GM23338 (cell line): ENCODE results near the gene KRT31. TPM values are rescaled to one million over a fixed set of nuclear protein-coding genes. Genes with fewer than 3 reads are reported as not detected.

Experiments
- ATAC-seq: fragments of 200-7000 bp; cut with Tn5 transposase; 3 replicates; pipeline ENCODE4 v1.9.1; 2020
- DNase-seq: peaks from one replicate; pipeline ENCODE4 v3.0.0-alpha.2; 2015; ENCODE audit warnings: low spot score
- H2AFZ ChIP-seq: fragments of 200-600 bp; sonication (generic); 2 replicates; pipeline ENCODE4 v1.8.0; 2016; ENCODE audit warnings: antibody characterized with exemption, mild to moderate bottlenecking, moderate library complexity
- H3F3A ChIP-seq: fragments of 200-600 bp; sonication (generic); replicated peaks from 2 replicates; pipeline ENCODE4 v1.8.0; 2017; ENCODE audit warnings: antibody characterized with exemption, mixed run types, low read depth
- H3K27ac ChIP-seq: fragments of 200-600 bp; sonication (generic); 2 replicates; pipeline ENCODE4 v1.6.1; 2016; ENCODE audit warnings: low read depth
- H3K27me3 ChIP-seq: fragments of 200-600 bp; sonication (generic); 2 replicates; pipeline ENCODE4 v1.8.0; 2016; ENCODE audit warnings: mild to moderate bottlenecking, mixed run types, moderate library complexity; ENCODE audit not compliant: insufficient read depth
- H3K36me3 ChIP-seq: fragments of 200-600 bp; sonication (generic); 2 replicates; pipeline ENCODE4 v1.8.0; 2016; ENCODE audit warnings: mild to moderate bottlenecking; ENCODE audit not compliant: insufficient read depth
- H3K4me1 ChIP-seq: fragments of 200-600 bp; sonication (generic); 2 replicates; pipeline ENCODE4 v1.8.0; 2016; ENCODE audit warnings: mild to moderate bottlenecking, moderate library complexity; ENCODE audit not compliant: insufficient read depth
- H3K4me2 ChIP-seq: fragments of 200-600 bp; sonication (generic); 2 replicates; pipeline ENCODE4 v1.7.1; 2017; ENCODE audit warnings: mixed run types
- H3K4me3 ChIP-seq: fragments of 200-600 bp; sonication (generic); 2 replicates; pipeline ENCODE4 v1.6.1; 2016; ENCODE audit warnings: mixed run types
- H3K79me2 ChIP-seq: fragments of 200-600 bp; sonication (generic); replicated peaks from 2 replicates; pipeline ENCODE4 v1.8.0; 2017; ENCODE audit warnings: mild to moderate bottlenecking; ENCODE audit not compliant: insufficient read depth
- H3K9me2 ChIP-seq: fragments of 200-600 bp; sonication (generic); 2 replicates; pipeline ENCODE4 v1.8.0; 2017; ENCODE audit not compliant: insufficient read depth
- H4K20me1 ChIP-seq: fragments of 200-600 bp; sonication (generic); replicated peaks from 2 replicates; pipeline ENCODE4 v1.8.0; 2017; ENCODE audit warnings: mild to moderate bottlenecking; ENCODE audit not compliant: insufficient read depth
- H3K27ac Mint-ChIP-seq: 2 replicates; pipeline ENCODE4 v1.8.0; 2020; ENCODE audit warnings: inconsistent platforms, mild to moderate bottlenecking, moderate library complexity, mixed read lengths
- H3K27me3 Mint-ChIP-seq: 3 replicates; pipeline ENCODE4 v1.8.0; 2022; ENCODE audit warnings: low read depth, mild to moderate bottlenecking, moderate library complexity, mixed read lengths, inconsistent platforms; ENCODE audit not compliant: insufficient read depth, poor library complexity
- H3K36me3 Mint-ChIP-seq: 3 replicates; pipeline ENCODE4 v1.8.0; 2021; ENCODE audit warnings: low read depth, mild to moderate bottlenecking, inconsistent platforms, moderate library complexity, mixed read lengths
- H3K4me1 Mint-ChIP-seq: 3 replicates; pipeline ENCODE4 v1.8.0; 2020; ENCODE audit warnings: mild to moderate bottlenecking, inconsistent platforms, mixed read lengths
- H3K4me3 Mint-ChIP-seq: 3 replicates; pipeline ENCODE4 v1.8.0; 2021; ENCODE audit warnings: moderate library complexity, mild to moderate bottlenecking, inconsistent platforms, mixed read lengths
- H3K9me3 Mint-ChIP-seq: 3 replicates; pipeline ENCODE4 v1.8.0; 2020; ENCODE audit warnings: moderate library complexity, mild to moderate bottlenecking, inconsistent platforms, mixed read lengths
- CREB1 ChIP-seq: fragments of 250-450 bp; sonication (Bioruptor Pico); IDR thresholded peaks from 2 replicates; pipeline ENCODE4 v1.5.0; 2020; ENCODE audit warnings: low read depth, mild to moderate bottlenecking, moderate library complexity
- EZH2 ChIP-seq: fragments of 200-600 bp; sonication (generic); IDR thresholded peaks from one replicate; pipeline ENCODE4 v1.8.0; 2017; ENCODE audit warnings: antibody characterized with exemption, mild to moderate bottlenecking, low read depth; ENCODE audit not compliant: unreplicated experiment
- EZH2phosphoT487 ChIP-seq: fragments of 200-600 bp; sonication (generic); IDR thresholded peaks from one replicate; pipeline ENCODE4 v1.8.1; 2018; ENCODE audit warnings: antibody characterized with exemption; ENCODE audit not compliant: unreplicated experiment
- JUNB ChIP-seq: IDR thresholded peaks from one replicate; pipeline ENCODE4 v1.6.1; 2016; ENCODE audit warnings: antibody characterized with exemption; ENCODE audit not compliant: unreplicated experiment
- NANOG ChIP-seq: IDR thresholded peaks from 2 replicates; pipeline ENCODE4 v1.6.1; 2016; ENCODE audit warnings: antibody characterized with exemption, borderline replicate concordance
- POLR2AphosphoS5 ChIP-seq: IDR thresholded peaks from 2 replicates; pipeline ENCODE4 v1.6.1; 2016; ENCODE audit warnings: antibody characterized with exemption, low read depth
- STAT1 ChIP-seq: IDR thresholded peaks from one replicate; pipeline ENCODE4 v1.6.1; 2016; ENCODE audit warnings: antibody characterized with exemption; ENCODE audit not compliant: unreplicated experiment
- ZNF114 ChIP-seq: fragments of 250-450 bp; sonication (Bioruptor Pico); IDR thresholded peaks from 2 replicates; pipeline ENCODE4 v1.5.0; 2020; ENCODE audit warnings: mild to moderate bottlenecking, moderate library complexity
- ZNF331 ChIP-seq: fragments of 250-450 bp; sonication (Bioruptor Pico); IDR thresholded peaks from 2 replicates; pipeline ENCODE4 v1.5.0; 2020; ENCODE audit warnings: low read depth, mild to moderate bottlenecking, moderate library complexity
- polyA plus RNA-seq: library from polyadenylated mRNA; unstranded; fragments of >200 nt; fragmentation: Nextera tagmentation; extraction: Ambion mirVana; gene quantifications from 2 replicates; pipeline ENCODE4 v1.2.1, GENCODE V29; 2016
- total RNA-seq: library from RNA; depleted of rRNA; stranded (reverse); fragments of >200 nt; shearing (Covaris generic); gene quantifications from 2 replicates; pipeline ENCODE4 v1.2.3, GENCODE V29; 2014
- TF ChIP-seq, protein P1 (sequence below): IDR thresholded peaks from one replicate; pipeline ENCODE4 v1.6.1; 2018; ENCODE audit warnings: antibody characterized with exemption; ENCODE audit not compliant: unreplicated experiment
- TF ChIP-seq, protein P2 (sequence below), 2 experiments: fragments of 200-600 bp in 1 of 2; sonication (generic) in 1 of 2; conservative IDR thresholded peaks; 2 replicates each; pipeline versions ENCODE4 v1.5.1 to v1.6.1; 2016 to 2017; ENCODE audit warnings: antibody characterized with exemption in 2 of 2, low read depth in 2 of 2, mild to moderate bottlenecking in 2 of 2, moderate library complexity in 1 of 2
- TF ChIP-seq, protein P3 (sequence below): fragments of 250-450 bp; sonication (Bioruptor Pico); IDR thresholded peaks from 2 replicates; pipeline ENCODE4 v1.5.0; 2020; ENCODE audit warnings: mild to moderate bottlenecking, moderate library complexity
- TF ChIP-seq, protein P4 (sequence below): IDR thresholded peaks from 2 replicates; pipeline ENCODE4 v1.6.1; 2016; ENCODE audit warnings: antibody characterized with exemption

Gene KRT31
- total and polyA plus RNA-seq, 2 experiments from 2014 or later = not detected

DNA sequence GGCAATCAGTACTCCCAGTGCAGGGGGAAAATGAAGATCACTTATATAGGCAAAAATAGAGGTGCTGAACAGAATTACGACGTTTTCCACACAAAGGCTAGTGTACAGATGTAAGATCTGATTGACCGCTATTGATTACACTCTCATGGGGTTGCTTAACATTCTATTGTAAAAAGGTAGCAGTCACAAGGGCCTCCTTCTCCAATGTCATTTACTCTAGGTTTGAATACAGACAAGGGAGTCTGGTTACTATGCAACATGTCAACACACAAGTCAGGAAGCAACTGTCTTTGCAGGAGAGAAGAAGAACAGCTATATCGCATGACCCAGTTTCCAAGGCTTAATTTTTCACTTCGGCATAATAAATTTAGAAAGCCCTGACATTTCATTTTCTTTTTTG, 19.1 kb upstream of the KRT31 start:
- TF ChIP-seq ZNF331 = no peak
- TF ChIP-seq ZNF114 = no peak
- TF ChIP-seq STAT1 = no peak
- TF ChIP-seq EZH2 = no peak
- no peak for TF ChIP-seq CREB1
- TF ChIP-seq, protein P1, sequence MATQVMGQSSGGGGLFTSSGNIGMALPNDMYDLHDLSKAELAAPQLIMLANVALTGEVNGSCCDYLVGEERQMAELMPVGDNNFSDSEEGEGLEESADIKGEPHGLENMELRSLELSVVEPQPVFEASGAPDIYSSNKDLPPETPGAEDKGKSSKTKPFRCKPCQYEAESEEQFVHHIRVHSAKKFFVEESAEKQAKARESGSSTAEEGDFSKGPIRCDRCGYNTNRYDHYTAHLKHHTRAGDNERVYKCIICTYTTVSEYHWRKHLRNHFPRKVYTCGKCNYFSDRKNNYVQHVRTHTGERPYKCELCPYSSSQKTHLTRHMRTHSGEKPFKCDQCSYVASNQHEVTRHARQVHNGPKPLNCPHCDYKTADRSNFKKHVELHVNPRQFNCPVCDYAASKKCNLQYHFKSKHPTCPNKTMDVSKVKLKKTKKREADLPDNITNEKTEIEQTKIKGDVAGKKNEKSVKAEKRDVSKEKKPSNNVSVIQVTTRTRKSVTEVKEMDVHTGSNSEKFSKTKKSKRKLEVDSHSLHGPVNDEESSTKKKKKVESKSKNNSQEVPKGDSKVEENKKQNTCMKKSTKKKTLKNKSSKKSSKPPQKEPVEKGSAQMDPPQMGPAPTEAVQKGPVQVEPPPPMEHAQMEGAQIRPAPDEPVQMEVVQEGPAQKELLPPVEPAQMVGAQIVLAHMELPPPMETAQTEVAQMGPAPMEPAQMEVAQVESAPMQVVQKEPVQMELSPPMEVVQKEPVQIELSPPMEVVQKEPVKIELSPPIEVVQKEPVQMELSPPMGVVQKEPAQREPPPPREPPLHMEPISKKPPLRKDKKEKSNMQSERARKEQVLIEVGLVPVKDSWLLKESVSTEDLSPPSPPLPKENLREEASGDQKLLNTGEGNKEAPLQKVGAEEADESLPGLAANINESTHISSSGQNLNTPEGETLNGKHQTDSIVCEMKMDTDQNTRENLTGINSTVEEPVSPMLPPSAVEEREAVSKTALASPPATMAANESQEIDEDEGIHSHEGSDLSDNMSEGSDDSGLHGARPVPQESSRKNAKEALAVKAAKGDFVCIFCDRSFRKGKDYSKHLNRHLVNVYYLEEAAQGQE = no peak
- no peak for TF ChIP-seq NANOG
- TF ChIP-seq, protein P2, sequence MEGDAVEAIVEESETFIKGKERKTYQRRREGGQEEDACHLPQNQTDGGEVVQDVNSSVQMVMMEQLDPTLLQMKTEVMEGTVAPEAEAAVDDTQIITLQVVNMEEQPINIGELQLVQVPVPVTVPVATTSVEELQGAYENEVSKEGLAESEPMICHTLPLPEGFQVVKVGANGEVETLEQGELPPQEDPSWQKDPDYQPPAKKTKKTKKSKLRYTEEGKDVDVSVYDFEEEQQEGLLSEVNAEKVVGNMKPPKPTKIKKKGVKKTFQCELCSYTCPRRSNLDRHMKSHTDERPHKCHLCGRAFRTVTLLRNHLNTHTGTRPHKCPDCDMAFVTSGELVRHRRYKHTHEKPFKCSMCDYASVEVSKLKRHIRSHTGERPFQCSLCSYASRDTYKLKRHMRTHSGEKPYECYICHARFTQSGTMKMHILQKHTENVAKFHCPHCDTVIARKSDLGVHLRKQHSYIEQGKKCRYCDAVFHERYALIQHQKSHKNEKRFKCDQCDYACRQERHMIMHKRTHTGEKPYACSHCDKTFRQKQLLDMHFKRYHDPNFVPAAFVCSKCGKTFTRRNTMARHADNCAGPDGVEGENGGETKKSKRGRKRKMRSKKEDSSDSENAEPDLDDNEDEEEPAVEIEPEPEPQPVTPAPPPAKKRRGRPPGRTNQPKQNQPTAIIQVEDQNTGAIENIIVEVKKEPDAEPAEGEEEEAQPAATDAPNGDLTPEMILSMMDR (conservative IDR thresholded peaks at IDR 0.05; ENCODE audit: low read depth in 2 of 2) = no peak
- TF ChIP-seq EZH2phosphoT487 = no peak
- no peak for TF ChIP-seq JUNB
- TF ChIP-seq, protein P3, sequence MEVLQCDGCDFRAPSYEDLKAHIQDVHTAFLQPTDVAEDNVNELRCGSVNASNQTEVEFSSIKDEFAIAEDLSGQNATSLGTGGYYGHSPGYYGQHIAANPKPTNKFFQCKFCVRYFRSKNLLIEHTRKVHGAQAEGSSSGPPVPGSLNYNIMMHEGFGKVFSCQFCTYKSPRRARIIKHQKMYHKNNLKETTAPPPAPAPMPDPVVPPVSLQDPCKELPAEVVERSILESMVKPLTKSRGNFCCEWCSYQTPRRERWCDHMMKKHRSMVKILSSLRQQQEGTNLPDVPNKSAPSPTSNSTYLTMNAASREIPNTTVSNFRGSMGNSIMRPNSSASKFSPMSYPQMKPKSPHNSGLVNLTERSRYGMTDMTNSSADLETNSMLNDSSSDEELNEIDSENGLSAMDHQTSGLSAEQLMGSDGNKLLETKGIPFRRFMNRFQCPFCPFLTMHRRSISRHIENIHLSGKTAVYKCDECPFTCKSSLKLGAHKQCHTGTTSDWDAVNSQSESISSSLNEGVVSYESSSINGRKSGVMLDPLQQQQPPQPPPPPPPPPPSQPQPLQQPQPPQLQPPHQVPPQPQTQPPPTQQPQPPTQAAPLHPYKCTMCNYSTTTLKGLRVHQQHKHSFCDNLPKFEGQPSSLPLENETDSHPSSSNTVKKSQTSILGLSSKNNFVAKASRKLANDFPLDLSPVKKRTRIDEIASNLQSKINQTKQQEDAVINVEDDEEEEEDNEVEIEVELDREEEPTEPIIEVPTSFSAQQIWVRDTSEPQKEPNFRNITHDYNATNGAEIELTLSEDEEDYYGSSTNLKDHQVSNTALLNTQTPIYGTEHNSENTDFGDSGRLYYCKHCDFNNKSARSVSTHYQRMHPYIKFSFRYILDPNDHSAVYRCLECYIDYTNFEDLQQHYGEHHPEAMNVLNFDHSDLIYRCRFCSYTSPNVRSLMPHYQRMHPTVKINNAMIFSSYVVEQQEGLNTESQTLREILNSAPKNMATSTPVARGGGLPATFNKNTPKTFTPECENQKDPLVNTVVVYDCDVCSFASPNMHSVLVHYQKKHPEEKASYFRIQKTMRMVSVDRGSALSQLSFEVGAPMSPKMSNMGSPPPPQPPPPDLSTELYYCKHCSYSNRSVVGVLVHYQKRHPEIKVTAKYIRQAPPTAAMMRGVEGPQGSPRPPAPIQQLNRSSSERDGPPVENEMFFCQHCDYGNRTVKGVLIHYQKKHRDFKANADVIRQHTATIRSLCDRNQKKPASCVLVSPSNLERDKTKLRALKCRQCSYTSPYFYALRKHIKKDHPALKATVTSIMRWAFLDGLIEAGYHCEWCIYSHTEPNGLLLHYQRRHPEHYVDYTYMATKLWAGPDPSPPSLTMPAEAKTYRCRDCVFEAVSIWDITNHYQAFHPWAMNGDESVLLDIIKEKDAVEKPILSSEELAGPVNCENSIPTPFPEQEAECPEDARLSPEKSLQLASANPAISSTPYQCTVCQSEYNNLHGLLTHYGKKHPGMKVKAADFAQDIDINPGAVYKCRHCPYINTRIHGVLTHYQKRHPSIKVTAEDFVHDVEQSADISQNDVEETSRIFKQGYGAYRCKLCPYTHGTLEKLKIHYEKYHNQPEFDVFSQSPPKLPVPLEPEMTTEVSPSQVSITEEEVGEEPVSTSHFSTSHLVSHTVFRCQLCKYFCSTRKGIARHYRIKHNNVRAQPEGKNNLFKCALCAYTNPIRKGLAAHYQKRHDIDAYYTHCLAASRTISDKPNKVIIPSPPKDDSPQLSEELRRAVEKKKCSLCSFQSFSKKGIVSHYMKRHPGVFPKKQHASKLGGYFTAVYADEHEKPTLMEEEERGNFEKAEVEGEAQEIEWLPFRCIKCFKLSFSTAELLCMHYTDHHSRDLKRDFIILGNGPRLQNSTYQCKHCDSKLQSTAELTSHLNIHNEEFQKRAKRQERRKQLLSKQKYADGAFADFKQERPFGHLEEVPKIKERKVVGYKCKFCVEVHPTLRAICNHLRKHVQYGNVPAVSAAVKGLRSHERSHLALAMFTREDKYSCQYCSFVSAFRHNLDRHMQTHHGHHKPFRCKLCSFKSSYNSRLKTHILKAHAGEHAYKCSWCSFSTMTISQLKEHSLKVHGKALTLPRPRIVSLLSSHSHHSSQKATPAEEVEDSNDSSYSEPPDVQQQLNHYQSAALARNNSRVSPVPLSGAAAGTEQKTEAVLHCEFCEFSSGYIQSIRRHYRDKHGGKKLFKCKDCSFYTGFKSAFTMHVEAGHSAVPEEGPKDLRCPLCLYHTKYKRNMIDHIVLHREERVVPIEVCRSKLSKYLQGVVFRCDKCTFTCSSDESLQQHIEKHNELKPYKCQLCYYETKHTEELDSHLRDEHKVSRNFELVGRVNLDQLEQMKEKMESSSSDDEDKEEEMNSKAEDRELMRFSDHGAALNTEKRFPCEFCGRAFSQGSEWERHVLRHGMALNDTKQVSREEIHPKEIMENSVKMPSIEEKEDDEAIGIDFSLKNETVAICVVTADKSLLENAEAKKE = no peak
- TF ChIP-seq, protein P4, sequence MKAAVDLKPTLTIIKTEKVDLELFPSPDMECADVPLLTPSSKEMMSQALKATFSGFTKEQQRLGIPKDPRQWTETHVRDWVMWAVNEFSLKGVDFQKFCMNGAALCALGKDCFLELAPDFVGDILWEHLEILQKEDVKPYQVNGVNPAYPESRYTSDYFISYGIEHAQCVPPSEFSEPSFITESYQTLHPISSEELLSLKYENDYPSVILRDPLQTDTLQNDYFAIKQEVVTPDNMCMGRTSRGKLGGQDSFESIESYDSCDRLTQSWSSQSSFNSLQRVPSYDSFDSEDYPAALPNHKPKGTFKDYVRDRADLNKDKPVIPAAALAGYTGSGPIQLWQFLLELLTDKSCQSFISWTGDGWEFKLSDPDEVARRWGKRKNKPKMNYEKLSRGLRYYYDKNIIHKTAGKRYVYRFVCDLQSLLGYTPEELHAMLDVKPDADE = no peak
- TF ChIP-seq POLR2AphosphoS5 = no peak
- no peak overlapping the region for H3K4me2 ChIP-seq
- no peaks in the 10 kb centered on the region for H3K79me2 ChIP-seq
- H3K27me3 ChIP-seq = no peaks in the 10 kb centered on the region
- no peak overlapping the region for H2AFZ ChIP-seq
- ATAC-seq (no peak), DNase-seq (no peak)
- H3K27ac Mint-ChIP-seq = no peak overlapping the region
- H3K4me1 Mint-ChIP-seq = peaks cover 31% of the 10 kb centered on the region
- peaks cover 11% of the 10 kb centered on the region; the same call in 1 of the 2 replicates for H3K4me1 ChIP-seq
- H3K27ac ChIP-seq = no peak overlapping the region
- no peaks in the 10 kb centered on the region for H3K27me3 Mint-ChIP-seq
- H3K9me3 Mint-ChIP-seq = no peaks in the 10 kb centered on the region
- H3F3A ChIP-seq = no peaks in the 10 kb centered on the region
- H3K9me2 ChIP-seq = peaks cover 11% of the 10 kb centered on the region
- H3K36me3 ChIP-seq = no peaks in the 10 kb centered on the region
- no peaks in the 10 kb centered on the region for H3K36me3 Mint-ChIP-seq
- H3K4me3 Mint-ChIP-seq = no peak overlapping the region
- no peak overlapping the region for H3K4me3 ChIP-seq
- no peaks in the 10 kb centered on the region for H4K20me1 ChIP-seq
